ENCODE measurements around the gene MSL3B.

The MSL3B gene

GRCh38 chr2:233854241-233854981, 13.8 kb downstream of the MSL3B start, which contains the start of gene HJURP:
HJURP (minus strand) TSS chr2:233854535; CDS start chr2:233854500, 35 bp downstream.
- H3K27ac ChIP-seq (ENCODE audit: low read depth, low read length) = no peak within 1 kb of the TSS
- H3K27me3 ChIP-seq (ENCODE audit: control insufficient read depth in 1 of 2, insufficient read depth in 2 of 2, low read length in 2 of 2) = no peaks in the 10 kb centered on the region

GRCh38 chr2:233853883-233854240, 14.3 kb downstream of the MSL3B start:
- no peaks in the 10 kb centered on the region for H3K9me3 ChIP-seq (ENCODE audit: control insufficient read depth in 1 of 2, low read length in 2 of 2)
- no peak overlapping the region for H3K27ac ChIP-seq (ENCODE audit: low read depth, low read length)
- H3K36me3 ChIP-seq (ENCODE audit: control insufficient read depth in 1 of 2, insufficient read depth in 2 of 2, low read length in 2 of 2) = peaks cover 0 to 9% of the 10 kb centered on the region in 2 donors
- H3K27me3 ChIP-seq (ENCODE audit: control insufficient read depth in 1 of 2, insufficient read depth in 2 of 2, low read length in 2 of 2) = no peaks in the 10 kb centered on the region
- H3K9ac ChIP-seq (ENCODE audit: low read depth in 1 of 2, low read length in 2 of 2) = peak overlapping the region; percentile 55 to 63
- peaks cover 25 to 26% of the 10 kb centered on the region in 2 donors for H3K4me1 ChIP-seq (ENCODE audit: control insufficient read depth in 1 of 2, insufficient read depth in 2 of 2, low read length in 2 of 2)
- H3K4me3 ChIP-seq (ENCODE audit: low read depth in 1 of 2, low read length in 2 of 2) = peak overlapping the region; percentile 83 to 93

More at GRCh38 chr2:233854241-233854981, 13.8 kb downstream of the MSL3B start, which contains the start of gene HJURP:
- Histone ChIP-seq H3K4me1 (ENCODE audit: control insufficient read depth in 1 of 2, insufficient read depth in 2 of 2, low read length in 2 of 2) (peaks cover 25 to 26% of the 10 kb centered on the region in 2 donors), H3K9ac (ENCODE audit: low read depth in 1 of 2, low read length in 2 of 2) (peak within 1 kb of the TSS; percentile 60 to 88), H3K9me3 (ENCODE audit: control insufficient read depth in 1 of 2, low read length in 2 of 2) (no peaks in the 10 kb centered on the region), H3K36me3 (ENCODE audit: control insufficient read depth in 1 of 2, insufficient read depth in 2 of 2, low read length in 2 of 2) (peaks cover 0 to 9% of the 10 kb centered on the region in 2 donors), H3K4me3 (ENCODE audit: low read depth in 1 of 2, low read length in 2 of 2) (peak within 1 kb of the TSS; percentile 83 to 93)

- no peak overlapping the region for H3K27ac ChIP-seq (ENCODE audit: low read depth, low read length)
- peak overlapping the region; percentile 55 to 63 for H3K9ac ChIP-seq (ENCODE audit: low read depth in 1 of 2, low read length in 2 of 2)
- peak overlapping the region; percentile 83 to 93 for H3K4me3 ChIP-seq (ENCODE audit: low read depth in 1 of 2, low read length in 2 of 2)
- H3K36me3 ChIP-seq (ENCODE audit: control insufficient read depth in 1 of 2, insufficient read depth in 2 of 2, low read length in 2 of 2) = peaks cover 0 to 9% of the 10 kb centered on the region in 2 donors
- peaks cover 25 to 26% of the 10 kb centered on the region in 2 donors for H3K4me1 ChIP-seq (ENCODE audit: control insufficient read depth in 1 of 2, insufficient read depth in 2 of 2, low read length in 2 of 2)
- no peaks in the 10 kb centered on the region for H3K9me3 ChIP-seq (ENCODE audit: control insufficient read depth in 1 of 2, low read length in 2 of 2)
- no peaks in the 10 kb centered on the region for H3K27me3 ChIP-seq (ENCODE audit: control insufficient read depth in 1 of 2, insufficient read depth in 2 of 2, low read length in 2 of 2)
Measured at GRCh38 chr2:233853353-233853752, 14.8 kb downstream of the MSL3B start.

GRCh38 chr2:233852056-233852455, 16.1 kb downstream of the MSL3B start:
- Histone ChIP-seq H3K4me3 (ENCODE audit: low read depth in 1 of 2, low read length in 2 of 2) (no peak overlapping the region), H3K4me1 (ENCODE audit: control insufficient read depth in 1 of 2, insufficient read depth in 2 of 2, low read length in 2 of 2) (peaks cover 18 to 19% of the 10 kb centered on the region in 2 donors), H3K36me3 (ENCODE audit: control insufficient read depth in 1 of 2, insufficient read depth in 2 of 2, low read length in 2 of 2) (peaks cover 0 to 15% of the 10 kb centered on the region in 2 donors), H3K27me3 (ENCODE audit: control insufficient read depth in 1 of 2, insufficient read depth in 2 of 2, low read length in 2 of 2) (no peaks in the 10 kb centered on the region), H3K9me3 (ENCODE audit: control insufficient read depth in 1 of 2, low read length in 2 of 2) (no peaks in the 10 kb centered on the region), H3K27ac (ENCODE audit: low read depth, low read length) (no peak overlapping the region), H3K9ac (ENCODE audit: low read depth in 1 of 2, low read length in 2 of 2) (no peak overlapping the region)

GRCh38 chr2:233851169-233851568, 17.0 kb downstream of the MSL3B start:
- no peak overlapping the region for H3K27ac ChIP-seq (ENCODE audit: low read depth, low read length)
- no peaks in the 10 kb centered on the region for H3K9me3 ChIP-seq (ENCODE audit: control insufficient read depth in 1 of 2, low read length in 2 of 2)
- H3K4me3 ChIP-seq (ENCODE audit: low read depth in 1 of 2, low read length in 2 of 2) = no peak overlapping the region

GRCh38 chr2:233850745-233851144, 17.4 kb downstream of the MSL3B start:
- H3K27me3 ChIP-seq (ENCODE audit: control insufficient read depth in 1 of 2, insufficient read depth in 2 of 2, low read length in 2 of 2) = no peaks in the 10 kb centered on the region
- H3K36me3 ChIP-seq (ENCODE audit: control insufficient read depth in 1 of 2, insufficient read depth in 2 of 2, low read length in 2 of 2) = peaks cover 0 to 21% of the 10 kb centered on the region in 2 donors
- H3K4me3 ChIP-seq (ENCODE audit: low read depth in 1 of 2, low read length in 2 of 2) = no peak overlapping the region
- no peak overlapping the region for H3K9ac ChIP-seq (ENCODE audit: low read depth in 1 of 2, low read length in 2 of 2)
- H3K4me1 ChIP-seq (ENCODE audit: control insufficient read depth in 1 of 2, insufficient read depth in 2 of 2, low read length in 2 of 2) = peaks cover 18 to 19% of the 10 kb centered on the region in 2 donors
- no peak overlapping the region for H3K27ac ChIP-seq (ENCODE audit: low read depth, low read length)
- H3K9me3 ChIP-seq (ENCODE audit: control insufficient read depth in 1 of 2, low read length in 2 of 2) = no peaks in the 10 kb centered on the region

More at GRCh38 chr2:233851169-233851568, 17.0 kb downstream of the MSL3B start:
- no peak overlapping the region for H3K9ac ChIP-seq (ENCODE audit: low read depth in 1 of 2, low read length in 2 of 2)
- peaks cover 18 to 19% of the 10 kb centered on the region in 2 donors for H3K4me1 ChIP-seq (ENCODE audit: control insufficient read depth in 1 of 2, insufficient read depth in 2 of 2, low read length in 2 of 2)
- peaks cover 0 to 21% of the 10 kb centered on the region in 2 donors for H3K36me3 ChIP-seq (ENCODE audit: control insufficient read depth in 1 of 2, insufficient read depth in 2 of 2, low read length in 2 of 2)
- no peaks in the 10 kb centered on the region for H3K27me3 ChIP-seq (ENCODE audit: control insufficient read depth in 1 of 2, insufficient read depth in 2 of 2, low read length in 2 of 2)

GRCh38 chr2:233849607-233850271, 18.4 kb downstream of the MSL3B start:
- Histone ChIP-seq H3K36me3 (ENCODE audit: control insufficient read depth in 1 of 2, insufficient read depth in 2 of 2, low read length in 2 of 2) (peaks cover 0 to 21% of the 10 kb centered on the region in 2 donors), H3K4me1 (ENCODE audit: control insufficient read depth in 1 of 2, insufficient read depth in 2 of 2, low read length in 2 of 2) (peaks cover 18 to 19% of the 10 kb centered on the region in 2 donors), H3K27me3 (ENCODE audit: control insufficient read depth in 1 of 2, insufficient read depth in 2 of 2, low read length in 2 of 2) (no peaks in the 10 kb centered on the region), H3K27ac (ENCODE audit: low read depth, low read length) (no peak overlapping the region), H3K9me3 (ENCODE audit: control insufficient read depth in 1 of 2, low read length in 2 of 2) (no peaks in the 10 kb centered on the region), H3K4me3 (ENCODE audit: low read depth in 1 of 2, low read length in 2 of 2) (no peak overlapping the region), H3K9ac (ENCODE audit: low read depth in 1 of 2, low read length in 2 of 2) (no peak overlapping the region)

GRCh38 chr2:233848276-233848675, 19.9 kb downstream of the MSL3B start:
- Histone ChIP-seq H3K4me3 (ENCODE audit: low read depth in 1 of 2, low read length in 2 of 2) (no peak overlapping the region), H3K4me1 (ENCODE audit: control insufficient read depth in 1 of 2, insufficient read depth in 2 of 2, low read length in 2 of 2) (peaks cover 9 to 13% of the 10 kb centered on the region in 2 donors), H3K9me3 (ENCODE audit: control insufficient read depth in 1 of 2, low read length in 2 of 2) (no peaks in the 10 kb centered on the region), H3K36me3 (ENCODE audit: control insufficient read depth in 1 of 2, insufficient read depth in 2 of 2, low read length in 2 of 2) (peaks cover 0 to 29% of the 10 kb centered on the region in 2 donors), H3K27ac (ENCODE audit: low read depth, low read length) (no peak overlapping the region), H3K27me3 (ENCODE audit: control insufficient read depth in 1 of 2, insufficient read depth in 2 of 2, low read length in 2 of 2) (no peaks in the 10 kb centered on the region), H3K9ac (ENCODE audit: low read depth in 1 of 2, low read length in 2 of 2) (no peak overlapping the region)

- H3K27ac ChIP-seq (ENCODE audit: low read depth, low read length) = no peak overlapping the region
- H3K9ac ChIP-seq (ENCODE audit: low read depth in 1 of 2, low read length in 2 of 2) = no peak overlapping the region
- no peaks in the 10 kb centered on the region for H3K27me3 ChIP-seq (ENCODE audit: control insufficient read depth in 1 of 2, insufficient read depth in 2 of 2, low read length in 2 of 2)
- peaks cover 0 to 35% of the 10 kb centered on the region in 2 donors for H3K36me3 ChIP-seq (ENCODE audit: control insufficient read depth in 1 of 2, insufficient read depth in 2 of 2, low read length in 2 of 2)
- H3K4me1 ChIP-seq (ENCODE audit: control insufficient read depth in 1 of 2, insufficient read depth in 2 of 2, low read length in 2 of 2) = peaks cover under 1 to 5% of the 10 kb centered on the region in 2 donors
- H3K4me3 ChIP-seq (ENCODE audit: low read depth in 1 of 2, low read length in 2 of 2) = no peak overlapping the region
- no peaks in the 10 kb centered on the region for H3K9me3 ChIP-seq (ENCODE audit: control insufficient read depth in 1 of 2, low read length in 2 of 2)
Measured at GRCh38 chr2:233847248-233847898, 20.8 kb downstream of the MSL3B start.
